ENCODE results near the gene ZNF438. TPM values are rescaled to one million over a fixed set of nuclear protein-coding genes. Genes with fewer than 3 reads are reported as not detected.

The ZNF438 gene, protein sequence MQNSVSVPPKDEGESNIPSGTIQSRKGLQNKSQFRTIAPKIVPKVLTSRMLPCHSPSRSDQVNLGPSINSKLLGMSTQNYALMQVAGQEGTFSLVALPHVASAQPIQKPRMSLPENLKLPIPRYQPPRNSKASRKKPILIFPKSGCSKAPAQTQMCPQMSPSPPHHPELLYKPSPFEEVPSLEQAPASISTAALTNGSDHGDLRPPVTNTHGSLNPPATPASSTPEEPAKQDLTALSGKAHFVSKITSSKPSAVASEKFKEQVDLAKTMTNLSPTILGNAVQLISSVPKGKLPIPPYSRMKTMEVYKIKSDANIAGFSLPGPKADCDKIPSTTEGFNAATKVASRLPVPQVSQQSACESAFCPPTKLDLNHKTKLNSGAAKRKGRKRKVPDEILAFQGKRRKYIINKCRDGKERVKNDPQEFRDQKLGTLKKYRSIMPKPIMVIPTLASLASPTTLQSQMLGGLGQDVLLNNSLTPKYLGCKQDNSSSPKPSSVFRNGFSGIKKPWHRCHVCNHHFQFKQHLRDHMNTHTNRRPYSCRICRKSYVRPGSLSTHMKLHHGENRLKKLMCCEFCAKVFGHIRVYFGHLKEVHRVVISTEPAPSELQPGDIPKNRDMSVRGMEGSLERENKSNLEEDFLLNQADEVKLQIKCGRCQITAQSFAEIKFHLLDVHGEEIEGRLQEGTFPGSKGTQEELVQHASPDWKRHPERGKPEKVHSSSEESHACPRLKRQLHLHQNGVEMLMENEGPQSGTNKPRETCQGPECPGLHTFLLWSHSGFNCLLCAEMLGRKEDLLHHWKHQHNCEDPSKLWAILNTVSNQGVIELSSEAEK
- total RNA-seq: 1 to 10 TPM; 2.7 to 3.8 TPM

DNA sequence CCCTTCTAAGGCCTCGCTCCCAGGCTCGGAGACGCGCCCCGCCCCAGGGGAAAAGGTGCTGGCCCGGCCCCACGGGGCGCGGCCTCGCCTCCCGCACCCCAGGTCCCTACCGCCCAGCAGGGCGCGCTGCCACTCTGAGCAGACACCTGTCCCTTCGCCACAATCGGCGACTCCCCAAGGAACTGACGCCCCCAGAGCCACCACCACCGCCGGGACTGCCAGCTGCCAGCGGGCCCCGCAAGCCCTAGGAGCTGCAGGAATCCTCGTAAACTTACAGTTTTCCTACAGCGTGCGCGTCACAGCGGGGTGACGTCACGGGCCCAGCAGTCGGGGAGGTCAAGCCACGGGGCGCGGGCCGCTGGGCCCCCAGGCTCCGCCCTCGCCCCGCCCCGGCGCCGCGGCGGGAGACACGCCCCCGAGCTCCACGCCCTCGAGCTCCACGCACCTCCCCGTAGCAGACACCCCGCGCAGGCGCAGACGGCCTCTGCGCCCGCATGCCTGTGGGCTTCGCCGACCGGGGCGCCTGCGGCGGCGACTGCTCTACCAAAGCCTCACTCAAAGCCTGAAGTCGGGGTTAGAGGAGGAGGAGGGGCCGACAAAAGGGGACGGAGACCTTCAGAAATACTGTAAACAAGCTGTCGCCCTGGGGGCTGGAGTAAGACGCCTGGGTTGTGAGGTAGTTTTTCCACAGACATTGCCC, at the start of gene ZNF438:
Gene ZNF438 (minus strand): TSS at position 308 of the 700 bp plus-strand sequence. CDS start 154,831 bp downstream, outside the sequence.

All from melanocyte of skin (primary cell).